Progenitor cell of endocrine pancreas (in vitro differentiated cells): Measurements from ENCODE around the gene OLFM3. TPM values are rescaled to one million over a fixed set of nuclear protein-coding genes. Genes with fewer than 3 reads are reported as not detected.

Source experiments
- DNase-seq: peaks from one replicate; pipeline ENCODE4 v3.0.0; 2021; ENCODE audit warnings: low spot score; ENCODE audit not compliant: unreplicated experiment
- H3K27ac Mint-ChIP-seq: 2 replicates; pipeline ENCODE4 v1.8.0; 2021; ENCODE audit warnings: mild to moderate bottlenecking, moderate library complexity, mixed read lengths
- H3K27me3 Mint-ChIP-seq: 2 replicates; pipeline ENCODE4 v1.8.0; 2021; ENCODE audit warnings: mixed read lengths
- H3K36me3 Mint-ChIP-seq: 2 replicates; pipeline ENCODE4 v1.8.0; 2022; ENCODE audit warnings: mixed read lengths; ENCODE audit not compliant: insufficient read depth
- H3K4me1 Mint-ChIP-seq: 2 replicates; pipeline ENCODE4 v1.8.0; 2021; ENCODE audit warnings: low read depth, mixed read lengths
- H3K4me3 Mint-ChIP-seq: 2 replicates; pipeline ENCODE4 v1.8.0; 2021; ENCODE audit warnings: low read depth, mild to moderate bottlenecking, moderate library complexity, mixed read lengths
- H3K9me3 Mint-ChIP-seq: 2 replicates; pipeline ENCODE4 v1.8.0; 2021; ENCODE audit warnings: low read depth, mixed read lengths
- total RNA-seq: library from RNA; stranded (reverse); gene quantifications from 2 replicates; pipeline ENCODE4 v1.2.1, GENCODE V29; 2021
- TF ChIP-seq, protein P1 (sequence below): fragments of 200-600 bp; sonication (generic); IDR thresholded peaks from one replicate; pipeline ENCODE4 v1.5.0; 2021; ENCODE audit warnings: antibody characterized with exemption, mild to moderate bottlenecking; ENCODE audit not compliant: unreplicated experiment

The OLFM3 gene
- total RNA-seq, 1 donor from 2014 or later: 1.1 TPM

DNA sequence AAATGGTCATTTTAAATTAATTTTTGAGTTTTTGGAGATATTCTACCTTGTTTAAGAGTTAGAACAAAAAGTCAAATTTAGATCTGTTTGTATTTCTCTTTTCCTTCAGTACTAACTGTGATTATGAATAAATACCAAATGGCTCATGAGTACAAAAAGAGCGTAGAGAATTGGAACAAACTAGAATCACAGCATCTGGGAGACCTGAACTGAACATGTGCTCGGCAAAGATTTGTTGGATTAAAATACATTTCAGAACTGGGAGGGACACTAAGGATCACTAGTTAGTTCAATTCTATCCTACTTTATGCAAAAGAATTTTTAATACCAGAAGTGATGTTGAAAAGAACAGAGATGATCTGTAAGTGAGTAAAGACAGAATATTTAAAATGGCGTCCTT, 19.5 kb downstream of the OLFM3 start:
- H3K27me3 Mint-ChIP-seq: no peaks in the 10 kb centered on the region
- H3K4me1 Mint-ChIP-seq: no peaks in the 10 kb centered on the region
- no peak overlapping the region for H3K27ac Mint-ChIP-seq
- H3K9me3 Mint-ChIP-seq: no peaks in the 10 kb centered on the region
- TF ChIP-seq, protein P1, sequence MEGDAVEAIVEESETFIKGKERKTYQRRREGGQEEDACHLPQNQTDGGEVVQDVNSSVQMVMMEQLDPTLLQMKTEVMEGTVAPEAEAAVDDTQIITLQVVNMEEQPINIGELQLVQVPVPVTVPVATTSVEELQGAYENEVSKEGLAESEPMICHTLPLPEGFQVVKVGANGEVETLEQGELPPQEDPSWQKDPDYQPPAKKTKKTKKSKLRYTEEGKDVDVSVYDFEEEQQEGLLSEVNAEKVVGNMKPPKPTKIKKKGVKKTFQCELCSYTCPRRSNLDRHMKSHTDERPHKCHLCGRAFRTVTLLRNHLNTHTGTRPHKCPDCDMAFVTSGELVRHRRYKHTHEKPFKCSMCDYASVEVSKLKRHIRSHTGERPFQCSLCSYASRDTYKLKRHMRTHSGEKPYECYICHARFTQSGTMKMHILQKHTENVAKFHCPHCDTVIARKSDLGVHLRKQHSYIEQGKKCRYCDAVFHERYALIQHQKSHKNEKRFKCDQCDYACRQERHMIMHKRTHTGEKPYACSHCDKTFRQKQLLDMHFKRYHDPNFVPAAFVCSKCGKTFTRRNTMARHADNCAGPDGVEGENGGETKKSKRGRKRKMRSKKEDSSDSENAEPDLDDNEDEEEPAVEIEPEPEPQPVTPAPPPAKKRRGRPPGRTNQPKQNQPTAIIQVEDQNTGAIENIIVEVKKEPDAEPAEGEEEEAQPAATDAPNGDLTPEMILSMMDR: no peak
- no peaks in the 10 kb centered on the region for H3K36me3 Mint-ChIP-seq
- H3K4me3 Mint-ChIP-seq: no peak overlapping the region
- no peak for DNase-seq

DNA sequence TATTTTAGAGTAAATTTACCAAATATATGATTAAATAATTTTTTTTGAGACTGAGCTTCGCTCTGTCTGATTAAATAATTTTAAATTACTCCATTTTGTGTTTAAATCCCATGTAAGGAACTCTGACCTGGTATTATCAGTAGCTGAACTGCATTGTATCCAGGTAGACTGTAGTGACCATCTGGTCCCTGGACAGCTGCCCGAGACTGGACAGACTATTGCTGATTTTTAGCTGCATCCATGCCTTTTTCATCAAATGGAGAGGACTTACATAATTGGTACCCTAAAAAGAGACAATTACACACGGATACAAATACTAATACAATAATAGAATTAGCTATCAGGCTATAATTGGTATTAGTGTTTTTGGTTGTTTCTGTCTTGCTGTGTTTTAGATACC, 20.6 kb downstream of the OLFM3 start:
- Mint-ChIP-seq H3K27ac (no peak overlapping the region), H3K9me3 (no peaks in the 10 kb centered on the region), H3K4me3 (no peak overlapping the region), H3K4me1 (no peaks in the 10 kb centered on the region), H3K36me3 (no peaks in the 10 kb centered on the region), H3K27me3 (no peaks in the 10 kb centered on the region)
- DNase-seq: no peak
- TF ChIP-seq, protein P1: no peak

DNA sequence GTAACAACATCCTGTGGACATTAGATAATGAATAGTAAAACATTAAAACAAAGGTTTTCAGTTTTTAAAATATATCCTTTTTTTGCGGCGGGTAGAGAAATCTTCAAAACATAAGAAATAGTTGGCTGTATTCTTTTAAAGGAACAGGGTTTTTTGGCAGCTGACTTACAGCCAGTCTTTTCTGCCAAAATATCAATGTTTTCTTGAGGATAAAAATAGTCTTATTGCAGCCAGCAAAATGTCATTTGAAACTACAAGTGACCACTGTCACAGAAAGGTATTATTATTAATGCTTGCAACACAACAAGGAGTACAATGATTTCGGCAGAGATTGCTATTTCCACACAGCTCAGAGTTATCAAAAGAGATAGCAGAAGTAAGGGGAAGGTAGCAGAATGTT, 21.4 kb downstream of the OLFM3 start:
- Mint-ChIP-seq H3K36me3 (no peaks in the 10 kb centered on the region), H3K27me3 (no peaks in the 10 kb centered on the region), H3K4me3 (no peak overlapping the region), H3K4me1 (no peaks in the 10 kb centered on the region), H3K27ac (no peak overlapping the region), H3K9me3 (no peaks in the 10 kb centered on the region)
- TF ChIP-seq, protein P1: no peak
- no peak for DNase-seq

DNA sequence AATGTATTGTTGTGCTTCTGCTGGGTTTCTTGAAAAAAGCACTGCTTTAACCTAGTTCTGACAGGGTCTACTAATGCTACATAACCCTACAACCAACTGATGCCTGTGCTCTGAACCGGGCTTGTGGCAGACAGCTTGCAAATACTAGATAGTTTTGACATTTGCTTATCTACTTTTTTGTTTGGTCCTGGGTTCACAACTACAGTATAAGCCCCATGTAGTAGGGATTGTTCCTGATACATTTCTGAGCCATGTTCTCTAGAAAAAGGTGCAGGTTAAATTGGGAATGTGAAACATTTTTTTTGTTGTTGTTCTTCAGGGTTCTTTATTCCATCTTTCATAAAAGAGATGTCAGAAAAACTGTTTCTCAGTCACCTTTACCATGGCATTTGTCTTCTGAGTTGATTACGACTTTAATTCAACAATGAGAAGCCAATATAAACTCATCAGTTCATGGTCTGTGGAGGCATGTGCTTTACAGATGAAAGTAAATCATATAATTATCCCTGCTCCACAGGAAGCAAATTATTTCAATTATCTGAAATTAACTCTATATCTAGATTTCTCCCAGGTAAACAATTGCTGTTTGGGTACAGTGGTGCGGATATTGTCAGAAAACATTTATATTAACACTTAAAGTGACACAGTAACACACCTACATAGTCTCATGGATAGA, 22.0 kb downstream of the OLFM3 start:
- Mint-ChIP-seq H3K4me3 (no peak overlapping the region), H3K4me1 (no peaks in the 10 kb centered on the region), H3K27ac (no peak overlapping the region), H3K36me3 (no peaks in the 10 kb centered on the region), H3K27me3 (no peaks in the 10 kb centered on the region), H3K9me3 (no peaks in the 10 kb centered on the region)
- TF ChIP-seq, protein P1: no peak
- no peak for DNase-seq

DNA sequence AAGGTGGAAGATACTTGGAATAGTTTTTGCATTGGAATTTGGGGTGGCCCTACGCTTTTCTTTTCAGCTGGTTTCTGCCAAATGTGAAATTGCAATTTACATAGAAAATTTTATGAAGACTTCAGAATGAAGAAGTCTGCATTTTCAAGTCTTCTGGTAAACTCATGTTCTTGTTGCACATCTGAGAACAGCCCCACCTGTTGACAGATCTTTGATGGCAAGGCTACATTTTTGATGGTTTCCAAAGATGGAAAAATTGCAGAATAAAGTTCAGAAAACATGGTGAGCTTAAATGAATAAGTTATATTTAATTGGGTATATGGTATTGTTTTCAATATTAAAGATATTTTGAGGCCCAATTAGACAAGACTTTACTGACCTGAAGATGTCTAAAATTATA, 25.4 kb downstream of the OLFM3 start:
- Mint-ChIP-seq H3K27ac (no peak overlapping the region), H3K36me3 (no peaks in the 10 kb centered on the region), H3K27me3 (no peaks in the 10 kb centered on the region), H3K4me1 (peaks cover 2% of the 10 kb centered on the region), H3K4me3 (no peak overlapping the region), H3K9me3 (no peaks in the 10 kb centered on the region)
- TF ChIP-seq, protein P1: peak; percentile 36
- DNase-seq: no peak
